GM12878 (cell line): Measurements from ENCODE around the gene VSTM4. TPM values are rescaled to one million over a fixed set of nuclear protein-coding genes. Genes with fewer than 3 reads are reported as not detected.

Source experiments
- ATAC-seq: fragments of 200-7000 bp; cut with Tn5 transposase; 3 replicates; pipeline ENCODE4 v1.9.1; 2020; ENCODE audit warnings: mild to moderate bottlenecking, moderate library complexity
- BruUV-seq: library from RNA; stranded (reverse); fragments of 400-500 nt; replicated peaks from 2 replicates; lab custom pipeline; 2021; lab: Mats Ljungman, UMichigan
- CTCF ChIA-PET: fragments of 300-600 bp; sonication (Branson Sonifier 250); formaldehyde crosslinking; extraction: SDS; loops from one replicate; lab custom pipeline; 2021; ENCODE audit warnings: inconsistent platforms; lab: Yijun Ruan, JAX
- POLR2A ChIA-PET: fragments of 350-600 bp; formaldehyde crosslinking; extraction: SDS; loops from one replicate; lab custom pipeline; 2021; ENCODE audit warnings: inconsistent platforms; lab: Charles Lee
- RAD21 ChIA-PET: fragments of 300-600 bp; sonication (Branson Sonifier 250); formaldehyde crosslinking; loops from one replicate; lab custom pipeline; 2023; ENCODE audit warnings: antibody characterized with exemption; ENCODE audit not compliant: unreplicated experiment; lab: Charles Lee
- SMC1A ChIA-PET: fragments of 300-600 bp; sonication (Branson Sonifier 250); formaldehyde crosslinking; loops from one replicate; lab custom pipeline; 2023; ENCODE audit not compliant: unreplicated experiment, uncharacterized antibody; lab: Charles Lee
- DNase-seq: peaks from one replicate; pipeline ENCODE4 v3.0.0-alpha.2; 2011; ENCODE audit warnings: low read depth, low spot score
- FAIRE-seq: peaks from 3 replicates; lab custom pipeline; 2011; peaks lifted over from hg19 to GRCh38; lab: Jason Lieb, UNC
- H2AFZ ChIP-seq: 2 replicates; pipeline ENCODE4 v1.6.0; 2011; ENCODE audit warnings: low read depth, low read length, control low read depth; ENCODE audit not compliant: control insufficient read depth
- H3K27ac ChIP-seq: 2 replicates; pipeline ENCODE4 v1.5.1; 2011; ENCODE audit warnings: control low read depth; ENCODE audit not compliant: control insufficient read depth, insufficient read depth
- H3K27me3 ChIP-seq, 2 experiments: replicated peaks in 1 of 2; 2 replicates each; pipeline versions ENCODE4 v1.6.0 to v1.6.1; 2011; ENCODE audit warnings: low read length in 1 of 2; ENCODE audit not compliant: control insufficient read depth in 2 of 2, insufficient read depth in 2 of 2
- H3K36me3 ChIP-seq, 2 experiments: 2 replicates each; pipeline ENCODE4 v1.5.1; 2011; ENCODE audit warnings: low read length in 1 of 2; ENCODE audit not compliant: control insufficient read depth in 2 of 2, insufficient read depth in 2 of 2
- H3K4me1 ChIP-seq: 2 replicates; pipeline ENCODE4 v1.6.1; 2011; ENCODE audit warnings: mild to moderate bottlenecking, low read length, moderate library complexity, mixed read lengths; ENCODE audit not compliant: control insufficient read depth, insufficient read depth
- H3K4me2 ChIP-seq: 2 replicates; pipeline ENCODE4 v1.6.0; 2011; ENCODE audit warnings: control low read depth; ENCODE audit not compliant: control insufficient read depth, insufficient read depth
- H3K4me3 ChIP-seq: fragments of 200-600 bp; sonication (generic); 2 replicates; pipeline ENCODE4 v1.5.1; 2016
- H3K79me2 ChIP-seq: 2 replicates; pipeline ENCODE4 v1.6.0; 2011; ENCODE audit warnings: low read length; ENCODE audit not compliant: control insufficient read depth, insufficient read depth
- H3K9ac ChIP-seq: 2 replicates; pipeline ENCODE4 v1.8.0; 2011; ENCODE audit warnings: low read length, control low read depth, mixed read lengths; ENCODE audit not compliant: control insufficient read depth, insufficient read depth
- H3K9me3 ChIP-seq: replicated peaks from 3 replicates; pipeline ENCODE4 v1.5.1; 2011; ENCODE audit warnings: mild to moderate bottlenecking, low read length; ENCODE audit not compliant: control insufficient read depth, insufficient read depth
- H4K20me1 ChIP-seq: 2 replicates; pipeline ENCODE4 v1.6.0; 2011; ENCODE audit not compliant: control insufficient read depth, insufficient read depth
- EP300 ChIP-seq, 2 experiments: fragments of 150-350 bp in 1 of 2; IDR thresholded peaks; 2 replicates each; pipeline ENCODE4 v1.6.1; 2011 to 2012; ENCODE audit warnings: low read depth in 2 of 2, low read length in 2 of 2, borderline replicate concordance in 1 of 2, improper control_type of control experiment in 1 of 2, inconsistent platforms in 1 of 2; ENCODE audit not compliant: control insufficient read depth in 1 of 2
- EZH2 ChIP-seq: IDR thresholded peaks from 2 replicates; pipeline ENCODE4 v1.6.1; 2012; ENCODE audit warnings: low read depth, mild to moderate bottlenecking, control low read depth, inconsistent platforms, low read length, borderline replicate concordance; ENCODE audit not compliant: control insufficient read depth
- IKZF1 ChIP-seq: fragments of 450-650 bp; conservative IDR thresholded peaks from 2 replicates; pipeline ENCODE4 v1.6.1; 2017; ENCODE audit warnings: antibody characterized with exemption, mild to moderate bottlenecking
- POU2F2 ChIP-seq: IDR thresholded peaks from 3 replicates; pipeline ENCODE4 v1.6.1; 2011; ENCODE audit warnings: low read depth, mild to moderate bottlenecking, low read length, borderline replicate concordance
- RB1 ChIP-seq: fragments of 450-650 bp; formaldehyde crosslinking; IDR thresholded peaks from 2 replicates; pipeline ENCODE4 v1.6.1; 2017; ENCODE audit warnings: mild to moderate bottlenecking, borderline replicate concordance
- WGBS: methylation state at CpG from one replicate; pipeline ENCODE4 v1.1.6; 2016; ENCODE audit warnings: low lambda C conversion rate; ENCODE audit not compliant: insufficient replicate concordance, insufficient coverage; ENCODE audit errors: missing lambda C conversion rate; 5-methylcytosine and 5-hydroxymethylcytosine counted together
- in situ Hi-C: fragments of 300-500 bp; cut with MboI; formaldehyde crosslinking; loops from 9 replicates; pipeline ENCODE4 v1.14.3; 2018; ENCODE audit warnings: mixed read lengths
- intact Hi-C: fragments of 100-400 bp; cut with micrococcal nuclease; formaldehyde crosslinking; loops from one replicate; pipeline ENCODE4 v1.14.2; 2022; ENCODE audit not compliant: unreplicated experiment
- microRNA-seq: library from miRNA; unstranded; fragments of <30 nt; microRNA quantifications from one replicate; pipeline ENCODE4, GENCODE V29; 2018
- polyA plus RNA-seq, 11 experiments: library from polyadenylated mRNA; depleted of rRNA in 4 of 11; unstranded in 6 of 11; stranded (reverse) in 5 of 11; fragments of >200 nt; fragmentation: Nextera tagmentation in 4 of 11; fragmentation: Illumina TruSeq in 1 of 11; extraction: Ambion mirVana in 4 of 11; extraction: Trizol in 1 of 11; gene quantifications; 1 replicate in 1 of 11; 2 replicates in 10 of 11; pipeline versions ENCODE4 v1.2.1 to v1.2.3, GENCODE V29; 2011 to 2016; ENCODE audit warnings: inconsistent platforms in 2 of 11, missing spikeins in 2 of 11, low read depth in 1 of 11
- small RNA-seq: library from RNA; depleted of rRNA; stranded (forward); fragments of <200 nt; gene quantifications from one replicate; pipeline ENCODE3, GENCODE V24; 2014
- total RNA-seq, 4 experiments: library from RNA; depleted of rRNA in 3 of 4; stranded (reverse); fragments of >200 nt in 3 of 4; fragmentation: Illumina TruSeq in 1 of 4; extraction: Trizol in 1 of 4; gene quantifications; 2 replicates each; pipeline versions ENCODE4 v1.2.1 to v1.2.3, GENCODE V29; 2013 to 2021
- TF ChIP-seq, protein P1 (sequence below): IDR thresholded peaks from 2 replicates; pipeline ENCODE4 v1.6.1; 2011; ENCODE audit warnings: low read depth, mild to moderate bottlenecking, low read length, moderate library complexity, borderline replicate concordance; ENCODE audit errors: extremely low read depth

Gene VSTM4
- total and polyA plus RNA-seq, 10 of the 15 experiments (the other 5 are each of a cell fraction or from before 2014, with no cell fraction given) = 0.01 to 0.14 (median 0.02) TPM; not detected in 7

DNA sequence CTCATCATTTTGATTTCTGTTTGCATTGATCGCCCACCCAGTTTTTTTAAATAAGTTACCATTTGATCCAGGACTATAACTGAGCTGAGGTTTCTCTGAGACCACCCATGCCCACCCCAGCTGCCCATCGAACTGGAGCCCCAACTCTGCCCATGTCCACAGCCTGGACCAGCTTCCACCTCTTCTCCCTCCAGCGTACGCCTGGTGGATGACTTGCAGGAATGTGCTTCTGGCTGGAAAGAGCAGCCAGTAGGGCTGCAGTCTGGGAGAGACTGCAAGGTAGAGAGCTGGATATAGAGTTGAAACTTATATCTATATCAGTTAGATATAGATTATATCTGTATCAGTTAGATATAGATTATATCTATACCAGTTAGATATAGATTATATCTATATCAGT lies 149.9 kb downstream of the VSTM4 start:
- Histone ChIP-seq H3K79me2 (no peaks in the 10 kb centered on the region), H3K4me2 (no peak overlapping the region), H3K36me3 (peaks cover 23 to 27% of the 10 kb centered on the region in 2 experiments), H3K27ac (no peak overlapping the region), H3K9ac (no peak overlapping the region), H4K20me1 (no peaks in the 10 kb centered on the region), H3K4me1 (no peaks in the 10 kb centered on the region), H3K9me3 (no peaks in the 10 kb centered on the region), H2AFZ (no peak overlapping the region), H3K4me3 (no peak overlapping the region), H3K27me3 (no peaks in the 10 kb centered on the region)
- no peak for ATAC-seq
- no peak for DNase-seq
- no peak for TF ChIP-seq RB1
- no peak for TF ChIP-seq POU2F2
- TF ChIP-seq, protein P1, sequence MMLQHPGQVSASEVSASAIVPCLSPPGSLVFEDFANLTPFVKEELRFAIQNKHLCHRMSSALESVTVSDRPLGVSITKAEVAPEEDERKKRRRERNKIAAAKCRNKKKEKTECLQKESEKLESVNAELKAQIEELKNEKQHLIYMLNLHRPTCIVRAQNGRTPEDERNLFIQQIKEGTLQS = no peak
- no peak for TF ChIP-seq EZH2
- no peak for TF ChIP-seq EP300 (IDR thresholded peaks at IDR 0.05; ENCODE audit: borderline replicate concordance in 1 of 2, control insufficient read depth in 1 of 2, low read depth in 2 of 2, low read length in 2 of 2)
- TF ChIP-seq IKZF1 = no peak
- ChIA-PET POLR2A (no interaction called here), SMC1A (no interaction called here), CTCF (no interaction called here), RAD21 (no interaction called here)
- intact Hi-C loops = no loop called here
- in situ Hi-C loops = no loop called here
- no peak for FAIRE-seq
- 100% methylated on average over 4 of the region's 4 CpGs for WGBS
- BruUV-seq = no TSS peak

Small RNA genes lying within 50 kb of the gene (microRNA-seq; reads per million reads assigned to microRNA genes)
- not detected for gene MIR4294

Small RNA genes lying within 50 kb of the gene (small RNA-seq; reads per million reads assigned to genes)
- not detected for gene MIR4294

Other genes with a start within 250 kb of the VSTM4 start
- 0.17 TPM in 1 of 2 replicates, not detected in the other for gene LRRC18, start 175.7 kb downstream of the VSTM4 start, total RNA-seq (2014; rRNA removed)
- gene LRRC18, start 175.7 kb downstream of the VSTM4 start, total RNA-seq (2014; rRNA removed; fragmentation: Illumina TruSeq; extraction: Trizol) = not detected in 2 replicates
- gene LRRC18, start 175.7 kb downstream of the VSTM4 start, total RNA-seq (2021) = not detected in 2 replicates
- not detected in 2 replicates for gene LRRC18, start 175.7 kb downstream of the VSTM4 start, polyA plus RNA-seq (2011; rRNA removed)
- gene LRRC18, start 175.7 kb downstream of the VSTM4 start, polyA plus RNA-seq (2014; fragmentation: Illumina TruSeq; extraction: Trizol) = not detected in 2 replicates
- under 1 TPM in 1 of 2 experiments, not detected in 1; 0.31 TPM for gene LRRC18, start 175.7 kb downstream of the VSTM4 start, polyA plus RNA-seq (2014; fragmentation: Nextera tagmentation; extraction: Ambion mirVana)
- not detected in 2 replicates for gene LRRC18, start 175.7 kb downstream of the VSTM4 start, polyA plus RNA-seq (2014; rRNA removed)
- under 1 TPM; 0.16 to 0.47 TPM for gene LRRC18, start 175.7 kb downstream of the VSTM4 start, polyA plus RNA-seq (2016; fragmentation: Nextera tagmentation; extraction: Ambion mirVana)
- gene FAM170B, start 18.5 kb upstream of the VSTM4 start, total RNA-seq (2014; rRNA removed) = not detected in 2 replicates
- gene FAM170B, start 18.5 kb upstream of the VSTM4 start, total RNA-seq (2014; rRNA removed; fragmentation: Illumina TruSeq; extraction: Trizol) = not detected in 2 replicates
- gene FAM170B, start 18.5 kb upstream of the VSTM4 start, total RNA-seq (2021) = not detected in 2 replicates
- not detected in 2 replicates for gene FAM170B, start 18.5 kb upstream of the VSTM4 start, polyA plus RNA-seq (2011; rRNA removed)
- not detected in 2 replicates for gene FAM170B, start 18.5 kb upstream of the VSTM4 start, polyA plus RNA-seq (2014; fragmentation: Illumina TruSeq; extraction: Trizol)
- gene FAM170B, start 18.5 kb upstream of the VSTM4 start, polyA plus RNA-seq (2014; fragmentation: Nextera tagmentation; extraction: Ambion mirVana) = not detected
- not detected in 2 replicates for gene FAM170B, start 18.5 kb upstream of the VSTM4 start, polyA plus RNA-seq (2014; rRNA removed)
- not detected for gene FAM170B, start 18.5 kb upstream of the VSTM4 start, polyA plus RNA-seq (2016; fragmentation: Nextera tagmentation; extraction: Ambion mirVana)
- 26.5 and 30.6 TPM in 2 replicates for gene TMEM273, start 72.9 kb upstream of the VSTM4 start, total RNA-seq (2014; rRNA removed)
- gene TMEM273, start 72.9 kb upstream of the VSTM4 start, total RNA-seq (2014; rRNA removed; fragmentation: Illumina TruSeq; extraction: Trizol) = 24.0 and 26.3 TPM in 2 replicates
- gene TMEM273, start 72.9 kb upstream of the VSTM4 start, total RNA-seq (2021) = 20.9 and 23.5 TPM in 2 replicates
- 46.3 and 47.3 TPM in 2 replicates for gene TMEM273, start 72.9 kb upstream of the VSTM4 start, polyA plus RNA-seq (2011; rRNA removed)
- 35.6 and 41.3 TPM in 2 replicates for gene TMEM273, start 72.9 kb upstream of the VSTM4 start, polyA plus RNA-seq (2014; fragmentation: Illumina TruSeq; extraction: Trizol)
- 10 to 100 TPM; 25.6 to 28.6 TPM for gene TMEM273, start 72.9 kb upstream of the VSTM4 start, polyA plus RNA-seq (2014; fragmentation: Nextera tagmentation; extraction: Ambion mirVana)
- 33.9 and 40.4 TPM in 2 replicates for gene TMEM273, start 72.9 kb upstream of the VSTM4 start, polyA plus RNA-seq (2014; rRNA removed)
- 10 to 100 TPM; 10.3 to 12.2 TPM for gene TMEM273, start 72.9 kb upstream of the VSTM4 start, polyA plus RNA-seq (2016; fragmentation: Nextera tagmentation; extraction: Ambion mirVana)
- gene C10orf71, start 183.6 kb upstream of the VSTM4 start, total RNA-seq (2014; rRNA removed) = not detected in 2 replicates
- not detected in 2 replicates for gene C10orf71, start 183.6 kb upstream of the VSTM4 start, total RNA-seq (2014; rRNA removed; fragmentation: Illumina TruSeq; extraction: Trizol)
- not detected in 2 replicates for gene C10orf71, start 183.6 kb upstream of the VSTM4 start, total RNA-seq (2021)
- gene C10orf71, start 183.6 kb upstream of the VSTM4 start, polyA plus RNA-seq (2011; rRNA removed) = not detected in 2 replicates
- gene C10orf71, start 183.6 kb upstream of the VSTM4 start, polyA plus RNA-seq (2014; fragmentation: Illumina TruSeq; extraction: Trizol) = not detected in 2 replicates
- gene C10orf71, start 183.6 kb upstream of the VSTM4 start, polyA plus RNA-seq (2014; fragmentation: Nextera tagmentation; extraction: Ambion mirVana) = not detected
- gene C10orf71, start 183.6 kb upstream of the VSTM4 start, polyA plus RNA-seq (2014; rRNA removed) = not detected in 2 replicates
- not detected for gene C10orf71, start 183.6 kb upstream of the VSTM4 start, polyA plus RNA-seq (2016; fragmentation: Nextera tagmentation; extraction: Ambion mirVana)